Activated gamma-delta T cell treated with anti-CD3 and anti-CD28 coated beads, Interleukin-2, amount 50 U/mL, for 16 hours (primary cell): ENCODE results near the gene MAP2.
"Not testable (repeated sequence)": the region's sequence is repeated elsewhere in the genome, so short reads cannot be mapped to it uniquely, and the experiment has no call there.

Experiments
- DNase-seq: peaks from one replicate; pipeline ENCODE4 v3.0.0-alpha.2; 2020; ENCODE audit warnings: low read depth

The MAP2 gene

DNA sequence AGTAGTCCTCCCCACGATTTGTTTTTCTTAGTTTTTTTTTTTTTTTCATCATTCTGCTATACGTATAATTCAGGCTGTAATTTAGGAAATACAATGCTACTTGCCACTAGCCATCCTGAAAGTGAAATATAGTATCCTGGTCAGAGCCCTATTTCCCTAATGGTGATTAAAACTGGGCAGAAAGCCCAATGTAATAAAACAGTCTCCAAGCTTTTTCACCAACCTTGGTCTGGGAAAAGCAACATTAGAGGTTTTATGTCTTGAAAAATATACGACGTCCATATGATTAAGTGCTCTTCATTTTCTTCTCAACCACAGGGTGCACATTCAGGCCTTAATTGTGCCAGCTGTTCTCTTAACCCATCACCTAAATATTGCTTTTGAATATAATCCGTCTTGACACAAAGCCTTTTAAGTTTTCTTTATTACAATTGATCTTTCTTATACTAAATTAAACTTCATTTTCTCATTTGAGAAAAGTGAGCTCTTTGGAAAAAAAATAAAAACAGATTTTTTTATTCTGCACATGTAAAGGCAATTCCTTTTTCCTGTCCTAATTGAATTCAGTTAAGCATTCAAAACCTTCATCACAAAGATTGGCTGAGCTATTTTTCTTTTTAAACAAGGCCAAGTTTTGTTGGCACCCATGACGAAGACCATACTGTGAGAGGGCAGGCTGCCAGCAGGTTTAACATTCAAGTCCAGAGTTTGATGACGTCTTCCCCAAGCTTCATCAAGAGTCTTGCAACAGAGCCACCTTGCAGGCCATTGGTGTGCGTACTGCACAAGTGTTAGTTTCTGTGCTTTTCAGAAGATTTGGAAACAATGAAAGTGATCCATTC is 52.7 kb downstream of the MAP2 start:
- no peak for DNase-seq

GRCh38 chr2:209492296-209492695 is 68.4 kb downstream of the MAP2 start:
- DNase-seq, result not testable (repeated sequence)

DNA sequence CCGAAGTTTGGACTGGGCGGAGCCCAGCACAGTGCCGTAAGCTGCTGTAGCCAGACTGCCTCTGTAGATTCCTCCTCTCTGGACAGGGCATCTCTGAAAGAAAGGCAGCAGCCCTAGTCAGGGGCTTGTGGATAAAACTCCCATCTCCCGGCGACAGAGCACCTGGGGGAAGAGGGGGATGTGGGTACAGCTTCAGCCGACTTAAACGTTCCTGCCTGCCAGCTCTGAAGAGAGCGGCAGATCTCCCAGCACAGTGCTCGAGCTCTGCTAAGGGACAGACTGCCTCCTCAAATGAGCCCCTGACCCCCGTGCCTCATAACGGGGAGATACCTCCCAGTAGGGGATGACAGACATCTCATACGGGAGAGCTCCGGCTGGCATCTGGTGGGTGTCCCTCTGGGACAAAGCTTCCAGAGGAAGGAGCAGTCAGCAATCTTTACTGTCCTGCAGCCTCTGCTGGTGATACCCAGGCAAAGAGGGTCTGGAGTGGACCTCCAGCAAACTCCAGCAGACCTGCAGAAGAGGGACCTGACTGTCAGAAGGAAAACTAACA is 71.3 kb downstream of the MAP2 start:
- not testable (repeated sequence) for DNase-seq

DNA sequence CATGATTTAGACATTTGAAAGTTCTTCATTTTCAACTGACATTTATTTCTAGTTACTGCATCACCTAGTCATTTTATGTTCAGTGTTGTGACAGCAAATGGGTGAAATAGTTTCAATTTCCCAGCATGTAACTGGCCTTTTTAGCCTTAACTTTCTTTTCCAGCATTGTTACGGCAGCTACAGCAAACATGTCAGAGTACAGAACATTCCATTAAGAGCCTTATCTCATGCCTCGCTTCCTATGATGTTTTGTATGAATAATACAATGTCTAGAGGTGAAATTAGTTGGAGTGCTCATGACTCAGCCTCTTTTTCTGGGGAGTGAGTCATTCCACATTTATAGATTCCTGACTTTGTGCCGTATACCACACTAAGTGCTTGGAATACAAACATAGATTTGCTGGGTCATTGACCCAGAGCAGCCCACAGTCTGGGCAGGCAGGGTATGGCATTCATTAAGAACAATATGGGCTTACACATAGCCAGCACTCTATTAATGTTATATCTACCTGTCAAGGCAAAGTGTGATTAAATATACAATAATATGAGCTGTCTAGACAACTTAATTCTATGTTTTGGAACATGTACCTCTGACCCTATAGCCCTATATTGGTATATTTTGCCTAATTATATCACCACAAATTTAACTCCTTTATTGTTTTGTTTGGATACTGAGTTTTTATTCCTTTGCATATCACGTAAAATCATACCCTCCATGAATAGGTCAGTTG is 72.2 kb downstream of the MAP2 start:
- no peak for DNase-seq

DNA sequence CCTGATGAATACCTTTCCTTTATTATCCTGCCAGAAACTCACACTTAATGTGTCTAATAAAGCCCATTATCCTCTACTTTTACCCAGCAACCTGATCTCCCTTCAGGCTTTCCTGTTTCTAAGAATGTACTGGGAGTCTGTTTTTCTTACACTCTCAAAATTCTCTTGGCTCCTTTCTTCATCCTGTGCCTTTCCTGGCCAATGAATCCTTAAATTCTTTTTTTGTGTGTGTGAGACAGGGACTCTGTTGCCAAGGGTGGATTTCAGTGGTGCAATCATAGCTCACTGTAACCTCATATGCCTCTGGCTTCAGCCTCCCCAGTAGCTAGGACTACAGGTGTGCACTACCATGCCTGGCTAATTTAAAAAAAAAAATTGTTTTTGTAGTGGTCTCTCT is 72.7 kb downstream of the MAP2 start:
- DNase-seq, result no peak

DNA sequence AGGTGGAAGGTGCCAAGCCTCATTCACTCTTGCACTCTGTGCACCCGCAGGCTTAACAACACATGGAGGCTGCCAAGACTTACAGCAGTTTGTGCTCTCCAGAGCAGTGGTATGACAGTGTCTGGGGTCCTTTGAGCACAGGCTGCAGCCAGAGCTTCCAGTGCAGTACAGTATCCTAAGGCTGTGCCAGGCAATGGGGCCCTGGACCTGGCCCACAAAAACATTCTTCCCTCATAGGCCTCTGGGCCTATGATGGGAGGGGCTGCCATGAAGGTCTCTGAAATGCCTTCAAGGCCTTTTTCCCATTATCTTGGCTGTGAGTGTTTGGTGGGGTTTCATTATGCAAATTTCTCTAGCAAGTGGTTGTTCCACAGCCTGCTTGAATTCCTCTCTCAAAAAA is 74.8 kb downstream of the MAP2 start:
- DNase-seq, result no peak

DNA sequence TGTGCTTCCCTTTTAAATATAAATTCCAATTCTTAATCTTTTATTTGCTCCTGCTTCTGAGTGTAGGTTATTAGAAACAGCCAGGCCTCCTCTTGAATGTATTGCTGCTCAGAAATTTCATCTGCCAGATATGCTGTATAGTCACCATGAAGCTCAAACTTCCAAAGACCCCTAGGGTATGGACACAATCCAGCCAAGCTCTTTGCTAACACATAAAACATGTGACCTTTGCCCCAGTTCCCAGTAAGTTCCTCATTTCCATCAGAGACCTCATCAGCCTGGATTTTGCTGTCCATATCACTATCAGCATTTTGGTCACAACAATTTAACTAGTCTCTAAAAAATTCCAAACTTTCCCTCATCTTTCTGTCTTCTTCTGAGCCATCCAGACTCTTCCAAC is 75.2 kb downstream of the MAP2 start:
- no peak for DNase-seq

DNA sequence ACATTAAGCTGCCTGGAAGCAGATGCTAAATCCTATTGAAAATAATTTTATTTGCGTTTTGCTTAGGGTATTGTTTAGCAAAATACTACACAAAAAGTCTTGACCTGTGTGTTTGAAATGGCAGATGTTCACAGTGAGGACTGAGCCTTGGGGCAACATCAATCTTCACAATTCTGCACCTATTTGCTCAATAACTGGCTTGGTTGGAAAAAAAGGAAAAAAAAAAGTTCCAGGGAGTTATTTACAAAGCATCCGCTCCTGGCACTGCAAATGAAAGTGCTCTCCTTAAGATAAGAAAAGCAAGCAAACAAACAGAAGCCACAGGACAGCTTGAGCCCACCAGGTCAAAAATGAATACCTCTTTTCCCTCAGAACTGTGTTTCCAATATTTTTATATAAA is 77.7 kb downstream of the MAP2 start:
- DNase-seq, result no peak

- DNase-seq, result no peak
Observed at GRCh38 chr2:209505410-209505809, 81.6 kb downstream of the MAP2 start.

DNA sequence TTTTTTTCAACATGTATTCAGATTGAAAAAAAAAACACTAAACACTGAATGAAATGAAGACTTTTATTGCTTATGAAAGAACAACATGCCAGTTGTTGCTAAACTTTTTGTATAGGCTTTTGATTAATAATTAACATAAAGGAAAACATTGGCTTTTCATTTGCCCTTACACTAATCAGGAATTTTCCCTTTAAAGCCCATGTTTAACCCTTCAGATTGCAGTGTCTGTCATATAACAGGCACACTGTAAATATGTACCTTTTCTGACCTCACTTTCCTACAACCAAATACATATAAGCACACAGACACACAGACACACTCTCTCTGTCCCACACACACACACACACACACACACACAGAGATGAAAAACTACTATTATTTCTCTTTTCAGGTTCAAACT is 84.4 kb downstream of the MAP2 start:
- DNase-seq, result no peak

GRCh38 chr2:209511637-209512036 is 87.8 kb downstream of the MAP2 start:
- no peak for DNase-seq

DNA sequence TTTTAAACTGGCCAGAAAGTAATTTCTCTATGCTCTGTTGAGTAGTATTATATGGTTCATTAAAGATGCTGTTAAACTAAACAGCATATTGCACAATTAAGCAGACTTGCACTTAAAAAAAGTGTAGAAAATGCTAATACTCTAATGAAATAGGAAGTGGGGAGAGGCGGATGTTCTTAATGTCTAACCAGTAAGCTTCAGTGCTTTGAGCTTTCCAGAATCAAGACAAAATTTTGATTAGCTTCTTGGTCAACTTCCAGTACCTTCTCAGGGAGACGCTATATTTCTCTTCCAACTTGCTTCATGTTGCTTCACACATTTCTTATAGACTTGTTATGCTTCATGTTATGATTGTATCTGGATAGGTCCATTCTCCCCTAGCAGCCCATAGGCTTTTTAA is 89.1 kb downstream of the MAP2 start:
- DNase-seq, result no peak

GRCh38 chr2:209517436-209517835 is 93.6 kb downstream of the MAP2 start:
- no peak for DNase-seq

DNA sequence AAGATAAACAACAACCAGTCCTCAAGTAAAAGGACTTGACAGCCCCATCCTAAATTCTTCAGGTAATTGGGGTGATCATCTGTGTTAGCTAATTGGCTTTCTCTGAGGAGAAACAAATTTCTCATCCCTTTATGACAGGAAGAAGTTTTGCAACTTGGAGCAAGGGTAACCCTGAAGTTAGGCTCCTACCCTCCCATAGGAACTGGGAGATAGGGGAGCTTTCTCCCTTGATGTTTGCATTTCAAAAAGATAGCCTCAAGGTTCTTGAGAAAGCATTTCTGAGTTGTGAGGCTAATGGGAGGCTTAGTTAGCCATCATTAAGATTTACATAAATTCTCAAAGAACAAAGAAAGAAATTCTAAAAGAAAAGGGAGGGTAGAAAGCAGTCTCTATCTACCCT is 95.4 kb downstream of the MAP2 start:
- no peak for DNase-seq

GRCh38 chr2:209519906-209520305 is 96.1 kb downstream of the MAP2 start:
- no peak for DNase-seq

GRCh38 chr2:209523041-209523740 is 99.3 kb downstream of the MAP2 start:
- no peak for DNase-seq

DNA sequence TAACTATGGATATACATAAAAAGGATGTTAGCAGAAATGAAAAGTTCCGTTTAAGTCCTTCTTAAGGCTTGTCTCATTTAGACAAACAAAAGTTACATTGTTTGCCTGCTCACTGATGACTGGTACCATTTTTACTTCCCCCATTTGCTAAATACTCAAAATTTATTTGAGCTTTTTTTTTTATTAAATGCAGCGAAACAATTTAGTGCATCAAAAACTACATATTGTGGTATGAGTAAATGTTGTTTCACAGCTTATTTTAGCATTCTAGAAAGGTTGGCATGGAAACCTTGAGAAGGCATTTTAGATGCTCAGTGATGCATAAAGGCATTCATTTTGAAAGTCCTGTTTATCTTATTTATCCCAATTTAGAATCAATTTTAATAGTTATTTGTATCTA is 100.0 kb downstream of the MAP2 start:
- DNase-seq, result no peak

- no peak for DNase-seq
Observed at GRCh38 chr2:209525331-209525730, 101.5 kb downstream of the MAP2 start.

DNA sequence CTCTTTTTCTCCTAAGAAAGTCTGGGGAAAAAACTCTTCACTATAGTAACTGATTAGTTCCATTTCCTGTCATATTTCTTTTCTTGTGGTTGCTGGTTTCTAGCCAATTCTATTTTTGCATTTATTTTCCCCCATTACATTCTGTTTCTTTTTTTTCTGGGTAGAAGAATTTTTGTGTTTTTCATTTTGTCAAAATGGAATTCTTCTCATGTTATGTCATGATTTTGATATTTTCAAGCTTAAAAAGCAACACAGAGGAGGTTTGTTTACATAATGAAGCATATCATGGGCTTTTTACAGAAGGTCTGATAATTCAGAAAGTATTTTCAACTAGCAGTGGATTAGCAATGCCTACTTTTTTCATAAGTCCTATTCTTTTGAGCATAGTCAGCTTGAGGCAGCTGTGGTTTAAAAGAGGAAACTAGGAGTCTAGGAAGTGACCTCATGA is 102.0 kb downstream of the MAP2 start:
- no peak for DNase-seq

DNA sequence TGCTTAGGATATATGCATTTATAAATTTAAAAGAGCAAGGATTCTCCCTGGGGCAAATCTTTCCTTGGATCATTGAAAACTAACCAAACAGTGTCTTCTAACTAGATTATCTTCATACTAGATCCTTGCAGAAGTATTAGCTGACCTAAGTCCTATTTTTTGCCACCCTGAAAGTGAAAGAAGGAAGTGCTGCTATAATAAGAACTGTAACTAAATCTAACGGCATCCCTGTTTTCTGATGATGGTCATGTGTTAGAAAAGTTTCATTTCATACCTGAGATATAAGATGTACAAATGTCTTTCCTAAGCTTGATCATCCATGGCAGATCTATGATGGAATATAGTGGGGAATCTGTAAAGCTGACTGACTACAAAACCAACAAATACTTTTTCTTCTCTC is 102.7 kb downstream of the MAP2 start:
- DNase-seq, result no peak

- DNase-seq, result no peak
Observed at GRCh38 chr2:209529579-209529978, 105.7 kb downstream of the MAP2 start.

GRCh38 chr2:209532321-209532720 is 108.5 kb downstream of the MAP2 start:
- DNase-seq, result no peak

DNA sequence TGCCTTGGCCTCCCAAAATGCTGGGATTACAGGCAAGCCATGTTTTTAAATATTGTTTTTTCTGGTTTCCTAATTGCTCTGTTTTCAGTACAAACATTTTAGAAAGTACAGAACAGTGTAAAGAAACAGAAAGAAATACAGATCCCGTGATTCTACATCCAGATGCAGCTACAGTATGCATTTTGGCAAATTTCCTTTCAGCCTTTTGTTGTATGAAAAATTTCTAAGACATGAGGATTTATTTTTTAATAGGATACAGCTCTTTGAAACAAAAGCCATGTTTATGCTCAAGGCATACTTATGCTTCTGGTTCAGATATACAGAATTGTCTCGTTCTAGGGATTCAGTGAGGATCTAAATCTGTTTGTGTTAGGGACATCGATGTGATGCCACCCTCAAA is 109.5 kb downstream of the MAP2 start:
- DNase-seq, result no peak
